Endothelial cell of umbilical vein (primary cell): ENCODE measurements around the gene NECTIN2. TPM values are rescaled to one million over a fixed set of nuclear protein-coding genes. Genes with fewer than 3 reads are reported as not detected.
"Not testable (repeated sequence)": the region's sequence is repeated elsewhere in the genome, so short reads cannot be mapped to it uniquely, and the experiment has no call there.

Experiments
- BruUV-seq: library from RNA; stranded (reverse); fragments of 400-500 nt; replicated peaks from 2 replicates; lab custom pipeline; 2021; lab: Mats Ljungman, UMichigan
- CTCF ChIA-PET: fragments of 300-600, 350-600 bp; sonication (Branson Sonifier 250); formaldehyde crosslinking; loops from one replicate; lab custom pipeline; 2021; ENCODE audit warnings: antibody characterized with exemption, inconsistent platforms; lab: Charles Lee
- POLR2A ChIA-PET: fragments of 300-600, 350-600 bp; sonication (Branson Sonifier 250); formaldehyde crosslinking; loops from one replicate; lab custom pipeline; 2021; ENCODE audit warnings: antibody characterized with exemption, inconsistent platforms; lab: Charles Lee
- DNase-seq: peaks from one replicate; pipeline ENCODE4 v3.0.0-alpha.2; 2011; ENCODE audit warnings: low read depth, low spot score
- FAIRE-seq: peaks from 2 replicates; lab custom pipeline; 2011; peaks lifted over from hg19 to GRCh38; lab: Jason Lieb, UNC
- H2AFZ ChIP-seq: 2 replicates; pipeline ENCODE4 v1.6.0; 2012; ENCODE audit warnings: low read depth, low read length, control low read depth, inconsistent platforms
- H3K27ac ChIP-seq: 2 replicates; pipeline ENCODE4 v1.5.1; 2011; ENCODE audit warnings: low read depth, mild to moderate bottlenecking, control low read depth, low read length, moderate library complexity; ENCODE audit not compliant: insufficient read depth
- H3K27me3 ChIP-seq, 2 experiments: 2 replicates each; pipeline versions ENCODE4 v1.6.0 to v1.6.1; 2011; ENCODE audit warnings: low read length in 2 of 2, mixed read lengths in 1 of 2; ENCODE audit not compliant: control insufficient read depth in 2 of 2, insufficient read depth in 2 of 2
- H3K36me3 ChIP-seq, 2 experiments: 2 replicates in 1 of 2; 3 replicates in 1 of 2; pipeline ENCODE4 v1.5.1; 2011; ENCODE audit warnings: low read length in 2 of 2, mild to moderate bottlenecking in 1 of 2, moderate library complexity in 1 of 2; ENCODE audit not compliant: control insufficient read depth in 2 of 2, insufficient read depth in 2 of 2; ENCODE audit errors: extremely low read depth in 1 of 2
- H3K4me1 ChIP-seq: 3 replicates; pipeline ENCODE4 v1.5.1; 2011; ENCODE audit warnings: mild to moderate bottlenecking, low read length; ENCODE audit not compliant: control insufficient read depth, insufficient read depth; ENCODE audit errors: extremely low read depth
- H3K4me2 ChIP-seq: 2 replicates; pipeline ENCODE4 v1.6.1; 2011; ENCODE audit warnings: low read length, control low read depth, mixed read lengths; ENCODE audit not compliant: insufficient read depth
- H3K4me3 ChIP-seq, 3 experiments: fragments of 200-600 bp in 1 of 3; sonication (generic), shearing (Covaris generic) in 1 of 3; replicated peaks in 1 of 3; 2 replicates each; pipeline ENCODE4 v1.5.1; 2011 to 2016; ENCODE audit warnings: control low read depth in 3 of 3, low read length in 3 of 3, mild to moderate bottlenecking in 2 of 3, inconsistent platforms in 1 of 3, low read depth in 1 of 3, moderate library complexity in 1 of 3; ENCODE audit not compliant: insufficient read depth in 1 of 3
- H3K79me2 ChIP-seq: 2 replicates; pipeline ENCODE4 v1.6.0; 2012; ENCODE audit warnings: low read length, inconsistent platforms; ENCODE audit not compliant: control insufficient read depth, insufficient read depth
- H3K9ac ChIP-seq: replicated peaks from 2 replicates; pipeline ENCODE3; 2011; ENCODE audit warnings: low read length, control low read depth; ENCODE audit not compliant: insufficient read depth; ENCODE audit errors: extremely low read depth
- H3K9me1 ChIP-seq: replicated peaks from 3 replicates; pipeline ENCODE4 v1.6.0; 2011; ENCODE audit warnings: mild to moderate bottlenecking, low read length; ENCODE audit not compliant: control insufficient read depth, insufficient read depth; ENCODE audit errors: extremely low read depth
- H3K9me3 ChIP-seq: replicated peaks from 2 replicates; pipeline ENCODE4 v1.5.1; 2012; ENCODE audit warnings: low read length, inconsistent platforms; ENCODE audit not compliant: control insufficient read depth, insufficient read depth
- H4K20me1 ChIP-seq: replicated peaks from 2 replicates; pipeline ENCODE3; 2011; ENCODE audit warnings: mild to moderate bottlenecking, low read length; ENCODE audit not compliant: control insufficient read depth, insufficient read depth; ENCODE audit errors: extremely low read depth
- CTCF ChIP-seq, 2 donors: IDR thresholded peaks; 1 replicate in 1 of 2; 2 replicates in 1 of 2; pipeline ENCODE4 v1.5.1; 2011; ENCODE audit warnings: low read length in 2 of 2, mild to moderate bottlenecking in 2 of 2, moderate library complexity in 2 of 2, control low read depth in 1 of 2, inconsistent platforms in 1 of 2, low read depth in 1 of 2; ENCODE audit not compliant: insufficient read depth in 1 of 2; ENCODE audit errors: extremely low read depth in 1 of 2
- EZH2 ChIP-seq: IDR thresholded peaks from 2 replicates; pipeline ENCODE4 v1.6.1; 2012; ENCODE audit warnings: borderline replicate concordance, low read depth, mild to moderate bottlenecking, moderate library complexity, low read length, inconsistent platforms; ENCODE audit not compliant: severe bottlenecking
- FOS ChIP-seq: IDR thresholded peaks from 2 replicates; pipeline ENCODE4 v1.6.1; 2011; ENCODE audit warnings: mild to moderate bottlenecking, low read length, moderate library complexity, borderline replicate concordance; ENCODE audit not compliant: insufficient read depth
- GATA2 ChIP-seq: IDR thresholded peaks from 2 replicates; pipeline ENCODE4 v1.7.0; 2011; ENCODE audit warnings: low read depth, mild to moderate bottlenecking, moderate library complexity, mixed read lengths, low read length; ENCODE audit not compliant: insufficient read length, insufficient read depth
- POLR2A ChIP-seq: IDR thresholded peaks from 2 replicates; pipeline ENCODE4 v1.6.1; 2012; ENCODE audit warnings: low read depth, mild to moderate bottlenecking, control low read depth, low read length
- POLR2AphosphoS5 ChIP-seq: IDR thresholded peaks from 2 replicates; pipeline ENCODE4 v1.6.1; 2012; ENCODE audit warnings: low read depth, mild to moderate bottlenecking, control low read depth, low read length, moderate library complexity; ENCODE audit not compliant: insufficient read depth
- dilution Hi-C: fragments of 300-500 bp; cut with MboI; formaldehyde crosslinking; loops from one replicate; pipeline ENCODE4 v1.15.0; 2019; ENCODE audit warnings: low sequenced_read_pairs; ENCODE audit not compliant: extremely low pct_ligation_motif_present
- intact Hi-C: fragments of 100-400 bp; cut with micrococcal nuclease; formaldehyde crosslinking; loops from one replicate; pipeline ENCODE4 v1.10.0; 2022
- polyA plus RNA-seq, 4 experiments: library from polyadenylated mRNA; depleted of rRNA in 3 of 4; stranded (reverse) in 3 of 4; unstranded in 1 of 4; fragments of >200 nt; gene quantifications; 2 replicates each; pipeline versions ENCODE4 v1.2.1 to v1.2.3, GENCODE V29; 2011 to 2012; ENCODE audit warnings: missing spikeins in 1 of 4
- total RNA-seq: library from RNA; stranded (reverse); gene quantifications from 2 replicates; pipeline ENCODE4 v1.2.3, GENCODE V29; 2021

Gene NECTIN2
- total and polyA plus RNA-seq, 2 donors (not counting 3 experiments of a cell fraction or from before 2014, with no cell fraction given): 211 to 238 TPM

- no peaks in the 10 kb centered on the region for H3K9me1 ChIP-seq
- peaks cover 9% of the 10 kb centered on the region for H3K4me1 ChIP-seq
- H4K20me1 ChIP-seq: no peaks in the 10 kb centered on the region
- H3K4me2 ChIP-seq: no peak overlapping the region
- DNase-seq: no peak
- ChIA-PET CTCF (interaction anchor here (1.9 to 2.2 kb wide), 2 partner anchors 12 to 38 kb away, joined by 5 read pairs; no protein-coding TSS in a partner anchor), POLR2A (no interaction called here)
- H3K4me3 ChIP-seq: no peak overlapping the region
- no TSS peak for BruUV-seq
- no peaks in the 10 kb centered on the region for H3K9me3 ChIP-seq
- H2AFZ ChIP-seq: no peak overlapping the region
- no peak for FAIRE-seq
- no peak overlapping the region for H3K9ac ChIP-seq
- peaks cover 0 to 30% of the 10 kb centered on the region in 2 experiments for H3K36me3 ChIP-seq
- TF ChIP-seq POLR2AphosphoS5: no peak
- no peak for TF ChIP-seq FOS
- no peak for TF ChIP-seq GATA2
- no peak for TF ChIP-seq EZH2
- TF ChIP-seq POLR2A: no peak
- no peak for TF ChIP-seq CTCF (IDR thresholded peaks at IDR 0.05; ENCODE audit: extremely low read depth in 1 of 2, insufficient read depth in 1 of 2, low read depth in 1 of 2, low read length in 2 of 2)
- H3K79me2 ChIP-seq: no peaks in the 10 kb centered on the region
- no peak overlapping the region for H3K27ac ChIP-seq
- intact Hi-C loops: no loop called here
- H3K27me3 ChIP-seq: no peaks in the 10 kb centered on the region
- dilution Hi-C loops: no loop called here
Measured at GRCh38 chr19:44882063-44882462, 36.0 kb downstream of the NECTIN2 start.

- H3K79me2 ChIP-seq, intact Hi-C loops, dilution Hi-C loops, H3K27me3 ChIP-seq, BruUV-seq, POLR2A ChIA-PET, H4K20me1 ChIP-seq, H3K9me1 ChIP-seq, H3K4me1 ChIP-seq, H3K27ac ChIP-seq, FAIRE-seq, H3K4me3 ChIP-seq, DNase-seq, H3K4me2 ChIP-seq, H3K9me3 ChIP-seq, H2AFZ ChIP-seq, H3K9ac ChIP-seq: not testable (repeated sequence)
- peaks cover 2 to 27% of the 10 kb centered on the region in 2 experiments for H3K36me3 ChIP-seq
- CTCF ChIA-PET: interaction anchor here (1.9 to 2.2 kb wide), 2 partner anchors 13 to 38 kb away, joined by 5 read pairs; no protein-coding TSS in a partner anchor
Measured at GRCh38 chr19:44882619-44883397, 36.7 kb downstream of the NECTIN2 start.
